ENCODE data around the gene ADRA2A.

ADRA2A gene

GRCh38 chr10:111077785-111078504 is 1.1 kb downstream of the ADRA2A start:
- peak; percentile 24 for DNase-seq (ENCODE audit: extremely low spot score)
- TF ChIP-seq, protein P1, sequence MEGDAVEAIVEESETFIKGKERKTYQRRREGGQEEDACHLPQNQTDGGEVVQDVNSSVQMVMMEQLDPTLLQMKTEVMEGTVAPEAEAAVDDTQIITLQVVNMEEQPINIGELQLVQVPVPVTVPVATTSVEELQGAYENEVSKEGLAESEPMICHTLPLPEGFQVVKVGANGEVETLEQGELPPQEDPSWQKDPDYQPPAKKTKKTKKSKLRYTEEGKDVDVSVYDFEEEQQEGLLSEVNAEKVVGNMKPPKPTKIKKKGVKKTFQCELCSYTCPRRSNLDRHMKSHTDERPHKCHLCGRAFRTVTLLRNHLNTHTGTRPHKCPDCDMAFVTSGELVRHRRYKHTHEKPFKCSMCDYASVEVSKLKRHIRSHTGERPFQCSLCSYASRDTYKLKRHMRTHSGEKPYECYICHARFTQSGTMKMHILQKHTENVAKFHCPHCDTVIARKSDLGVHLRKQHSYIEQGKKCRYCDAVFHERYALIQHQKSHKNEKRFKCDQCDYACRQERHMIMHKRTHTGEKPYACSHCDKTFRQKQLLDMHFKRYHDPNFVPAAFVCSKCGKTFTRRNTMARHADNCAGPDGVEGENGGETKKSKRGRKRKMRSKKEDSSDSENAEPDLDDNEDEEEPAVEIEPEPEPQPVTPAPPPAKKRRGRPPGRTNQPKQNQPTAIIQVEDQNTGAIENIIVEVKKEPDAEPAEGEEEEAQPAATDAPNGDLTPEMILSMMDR (IDR thresholded peaks at IDR 0.05; ENCODE audit: control extremely low read depth, extremely low read depth, low read depth, missing control alignments) = no peak
- POLR2A ChIA-PET = no interaction called here
- CTCF ChIA-PET = no interaction called here

- TF ChIP-seq, protein P1 (IDR thresholded peaks at IDR 0.05; ENCODE audit: control extremely low read depth, extremely low read depth, low read depth, missing control alignments) = no peak
- CTCF ChIA-PET = interaction anchor here (1.0 kb wide), 1 partner anchor 10 kb away, joined by 3 read pairs; no protein-coding TSS in a partner anchor
- DNase-seq (ENCODE audit: extremely low spot score) = peak; percentile 13
- POLR2A ChIA-PET = no interaction called here
Measured at GRCh38 chr10:111078505-111079185, 1.8 kb downstream of the ADRA2A start.

GRCh38 chr10:111079241-111079760 is 2.5 kb downstream of the ADRA2A start:
- no peak for DNase-seq (ENCODE audit: extremely low spot score)
- ChIA-PET CTCF (interaction anchor here (1.0 kb wide), 1 partner anchor 9 kb away, joined by 3 read pairs; no protein-coding TSS in a partner anchor), POLR2A (no interaction called here)
- TF ChIP-seq, protein P1 (IDR thresholded peaks at IDR 0.05; ENCODE audit: control extremely low read depth, extremely low read depth, low read depth, missing control alignments) = no peak

DNA sequence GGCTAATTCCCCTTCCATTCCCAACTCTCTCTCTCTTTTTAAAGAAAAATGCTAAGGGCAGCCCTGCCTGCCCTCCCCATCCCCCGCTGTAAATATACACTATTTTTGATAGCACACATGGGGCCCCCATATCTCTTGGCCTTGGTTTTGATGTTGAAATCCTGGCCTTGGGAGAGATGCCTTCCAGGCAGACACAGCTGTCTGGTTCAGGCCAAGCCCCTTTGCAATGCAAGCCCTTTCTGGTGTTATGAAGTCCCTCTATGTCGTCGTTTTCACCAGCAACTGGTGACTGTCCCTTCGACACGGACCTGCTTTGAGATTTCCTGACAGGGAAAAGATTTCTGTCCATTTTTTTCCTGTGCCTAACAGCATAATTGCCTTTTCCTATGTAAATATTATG is 3.0 kb downstream of the ADRA2A start:
- TF ChIP-seq, protein P1 (IDR thresholded peaks at IDR 0.05; ENCODE audit: control extremely low read depth, extremely low read depth, low read depth, missing control alignments) = no peak
- CTCF ChIA-PET = no interaction called here
- no peak for DNase-seq (ENCODE audit: extremely low spot score)
- POLR2A ChIA-PET = no interaction called here

DNA sequence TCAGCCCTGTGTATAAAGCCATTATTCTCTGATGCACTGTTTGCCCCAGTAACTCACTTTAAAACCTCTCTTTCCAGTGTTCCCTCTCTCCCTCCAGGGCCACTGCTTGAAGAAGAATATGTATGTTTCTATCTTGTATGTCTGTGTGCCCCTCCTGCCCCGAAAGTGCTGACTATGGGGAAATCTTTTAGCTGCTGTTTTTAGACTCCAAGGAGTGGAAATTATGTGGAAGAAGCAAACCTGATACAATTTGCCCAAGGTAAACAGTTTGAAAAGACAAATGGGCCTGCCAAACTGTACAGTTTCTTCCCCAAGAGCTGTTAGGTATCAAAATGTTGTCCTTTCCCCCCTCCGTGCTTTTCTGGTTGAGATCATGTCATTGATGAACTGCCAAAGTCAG is 3.4 kb downstream of the ADRA2A start:
- TF ChIP-seq, protein P1 (IDR thresholded peaks at IDR 0.05; ENCODE audit: control extremely low read depth, extremely low read depth, low read depth, missing control alignments) = no peak
- CTCF ChIA-PET = interaction anchor here (0.7 kb wide), 1 partner anchor 14 kb away, joined by 3 read pairs; no protein-coding TSS in a partner anchor
- no peak for DNase-seq (ENCODE audit: extremely low spot score)
- POLR2A ChIA-PET = no interaction called here

DNA sequence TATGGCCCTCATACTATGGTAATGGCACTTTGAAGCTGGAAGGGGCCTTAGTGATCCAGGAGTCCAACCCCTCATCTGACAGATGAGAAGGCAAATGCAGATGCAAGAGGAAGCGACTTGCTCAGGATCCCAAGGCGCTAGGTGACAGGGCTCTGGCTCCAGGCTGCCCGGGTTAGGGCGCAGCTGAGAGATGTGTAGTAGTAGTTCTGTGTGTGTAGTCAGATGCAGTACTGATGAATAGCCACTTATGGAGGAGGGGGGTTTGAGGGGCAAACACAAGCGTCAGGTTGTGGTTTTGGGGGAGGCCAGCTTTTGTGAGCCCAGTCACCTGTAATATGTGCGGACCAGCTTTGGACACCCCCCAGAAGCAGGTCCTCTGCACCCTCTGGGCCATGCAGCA is 4.8 kb downstream of the ADRA2A start:
- TF ChIP-seq, protein P1 (IDR thresholded peaks at IDR 0.05; ENCODE audit: control extremely low read depth, extremely low read depth, low read depth, missing control alignments) = no peak
- POLR2A ChIA-PET = no interaction called here
- no peak for DNase-seq (ENCODE audit: extremely low spot score)
- CTCF ChIA-PET = interaction anchor here (2.2 kb wide), 1 partner anchor 10 kb away, joined by 6 read pairs; no protein-coding TSS in a partner anchor

Measured in GM10248 (cell line).